Measurements from ENCODE around the gene GNAS-AS1. TPM values are rescaled to one million over a fixed set of nuclear protein-coding genes. Genes with fewer than 3 reads are reported as not detected.

The GNAS-AS1 gene
- total RNA-seq, 1 experiment from 2014 or later: not detected

DNA sequence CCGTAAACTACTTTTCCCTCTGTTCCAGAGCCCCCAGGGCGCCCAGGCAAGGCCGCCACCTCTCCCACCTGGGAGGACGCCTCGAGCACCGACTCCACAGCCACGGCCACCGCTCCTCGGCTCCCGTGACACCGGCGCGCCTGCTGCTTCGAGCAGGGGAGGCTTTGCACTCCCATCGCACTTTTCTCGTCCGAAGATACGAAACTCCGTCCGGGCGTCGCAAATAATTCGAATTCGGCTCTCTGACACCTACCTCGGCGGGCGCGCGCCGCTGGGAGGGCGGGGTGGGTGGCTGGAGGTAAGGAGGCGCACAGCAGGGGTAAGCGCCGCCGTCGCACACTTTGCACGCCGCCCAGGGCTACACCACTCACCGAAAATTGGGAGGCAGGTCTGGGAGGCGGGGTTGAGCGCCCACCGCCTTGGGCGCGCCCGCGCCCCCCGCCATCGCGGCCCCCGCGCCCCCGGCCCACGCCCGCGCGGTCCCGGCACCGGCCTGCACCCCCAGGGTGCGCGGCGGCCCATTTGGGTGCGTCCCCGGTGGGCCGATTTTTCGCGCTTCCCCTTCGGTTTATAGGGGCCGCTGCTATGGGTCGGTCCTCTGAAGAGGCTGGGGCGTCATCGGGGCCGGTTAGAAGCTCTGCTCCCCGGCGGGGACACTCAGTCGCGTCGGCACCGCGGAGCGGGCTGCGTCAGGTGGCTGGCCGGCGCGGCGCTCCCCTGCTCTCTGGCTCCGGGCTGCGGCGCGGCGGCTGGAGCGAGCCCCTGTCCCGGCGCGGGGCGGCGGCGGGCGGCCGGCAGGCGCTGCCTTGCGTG lies 38.0 kb upstream of the GNAS-AS1 start:
- peak; percentile 81 for DNase-seq (ENCODE audit: low spot score)
- in situ Hi-C loops (cut with HindIII; ENCODE audit: low sequenced_read_pairs): no loop called here

DNA sequence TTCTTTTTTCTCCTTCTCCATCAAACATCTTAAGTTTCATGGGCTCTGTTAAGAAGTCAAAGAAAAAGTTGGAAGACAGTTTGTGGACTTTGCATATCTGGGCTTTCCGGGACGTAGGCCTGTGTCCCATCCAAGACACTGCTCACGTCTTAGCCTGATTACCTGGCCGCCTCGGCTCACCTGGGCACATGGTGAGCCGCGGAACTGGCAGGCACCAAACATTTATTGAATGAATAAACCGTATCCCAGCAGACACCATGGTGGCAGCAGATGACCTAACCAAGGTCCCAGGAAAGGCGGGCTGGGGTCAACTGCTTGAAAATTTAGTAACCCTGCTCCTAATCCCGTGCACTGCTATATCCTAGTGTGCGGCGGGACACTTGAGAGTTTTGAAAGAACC lies 37.4 kb upstream of the GNAS-AS1 start:
- in situ Hi-C loops (cut with HindIII; ENCODE audit: low sequenced_read_pairs): no loop called here
- no peak for DNase-seq (ENCODE audit: low spot score)

DNA sequence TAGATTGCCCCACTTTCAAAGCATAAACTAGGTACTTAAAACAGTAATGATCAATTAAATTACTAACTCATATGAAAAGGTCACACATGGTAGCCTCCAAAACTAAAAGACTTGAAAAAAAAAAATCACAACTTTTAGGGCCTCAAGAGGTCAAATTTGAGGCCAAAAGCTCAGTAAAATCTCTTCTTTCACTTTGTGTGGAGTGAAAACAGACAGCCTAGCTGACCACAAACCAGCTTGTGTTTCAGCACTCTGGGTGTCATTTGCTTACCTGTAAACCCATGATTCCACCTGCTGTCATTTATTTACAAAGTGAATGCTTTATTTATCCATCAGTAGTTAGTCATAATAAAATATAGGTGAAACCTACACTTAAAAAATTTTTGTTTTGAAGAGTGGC lies 35.8 kb upstream of the GNAS-AS1 start:
- no peak for DNase-seq (ENCODE audit: low spot score)
- in situ Hi-C loops (cut with HindIII; ENCODE audit: low sequenced_read_pairs): no loop called here

DNA sequence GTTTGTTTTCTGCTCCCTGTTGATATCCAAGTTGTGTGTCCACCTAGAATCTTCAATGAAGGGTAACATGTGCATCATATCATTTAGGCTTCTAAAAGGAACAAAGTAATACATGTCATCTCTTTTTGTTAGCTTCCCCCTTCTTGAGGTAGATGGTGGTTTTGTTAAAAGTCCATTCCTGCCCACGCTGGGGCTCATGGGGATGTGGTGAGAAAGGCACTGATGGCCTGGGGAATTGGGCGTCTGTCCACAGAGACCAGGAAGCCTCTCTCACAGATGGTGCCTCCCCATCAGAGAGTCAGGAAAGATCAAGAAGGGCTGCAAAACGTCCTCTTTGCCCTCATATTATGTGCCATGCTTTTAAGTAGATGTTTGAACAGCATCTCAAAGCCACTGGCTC lies 34.3 kb upstream of the GNAS-AS1 start:
- no peak for DNase-seq (ENCODE audit: low spot score)
- in situ Hi-C loops (cut with HindIII; ENCODE audit: low sequenced_read_pairs): no loop called here

DNA sequence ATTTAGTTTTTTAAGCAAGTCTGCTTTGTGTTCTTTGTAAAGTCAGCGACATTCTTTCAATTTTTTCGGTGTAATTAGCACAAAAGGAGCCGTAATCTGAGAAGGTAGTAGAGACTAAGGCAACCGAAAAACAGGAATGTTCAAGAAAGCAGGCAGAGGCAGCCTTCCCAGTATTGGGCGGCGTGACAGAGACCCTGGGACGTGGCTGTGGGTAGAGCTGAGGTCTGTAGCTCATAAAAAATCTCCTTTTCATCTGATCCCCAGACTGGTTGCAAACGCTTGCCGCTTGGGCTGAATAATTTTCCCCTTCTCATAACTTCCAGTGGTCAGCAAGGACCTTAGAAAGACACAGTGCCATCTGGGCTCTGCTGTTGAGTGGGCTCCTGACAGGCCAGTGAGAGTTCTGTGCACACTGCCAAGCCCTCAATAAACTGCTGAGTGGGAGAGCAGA lies 32.6 kb upstream of the GNAS-AS1 start:
- peak; percentile 62 for DNase-seq (ENCODE audit: low spot score)
- in situ Hi-C loops (cut with HindIII; ENCODE audit: low sequenced_read_pairs): no loop called here

DNA sequence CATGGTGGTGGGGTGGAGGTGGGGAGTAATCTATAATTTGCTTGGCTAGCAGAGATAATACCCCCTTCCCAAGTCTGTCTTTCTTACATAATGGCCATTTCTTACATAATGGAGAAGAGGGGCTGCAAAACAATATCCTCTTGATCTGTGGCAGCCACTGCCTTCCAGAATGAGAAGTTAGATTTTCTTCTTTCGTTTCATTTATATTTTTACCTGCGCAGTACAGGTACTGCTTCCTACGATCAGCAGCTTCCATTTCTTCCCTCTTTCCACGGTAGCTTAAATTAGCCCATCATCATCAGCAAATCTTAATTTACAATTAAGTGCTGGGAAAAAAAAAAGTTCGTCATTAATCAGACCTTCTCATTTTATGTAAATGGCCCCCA lies 32.0 kb upstream of the GNAS-AS1 start:
- DNase-seq (ENCODE audit: low spot score): no peak
- in situ Hi-C loops (cut with HindIII; ENCODE audit: low sequenced_read_pairs): no loop called here

DNA sequence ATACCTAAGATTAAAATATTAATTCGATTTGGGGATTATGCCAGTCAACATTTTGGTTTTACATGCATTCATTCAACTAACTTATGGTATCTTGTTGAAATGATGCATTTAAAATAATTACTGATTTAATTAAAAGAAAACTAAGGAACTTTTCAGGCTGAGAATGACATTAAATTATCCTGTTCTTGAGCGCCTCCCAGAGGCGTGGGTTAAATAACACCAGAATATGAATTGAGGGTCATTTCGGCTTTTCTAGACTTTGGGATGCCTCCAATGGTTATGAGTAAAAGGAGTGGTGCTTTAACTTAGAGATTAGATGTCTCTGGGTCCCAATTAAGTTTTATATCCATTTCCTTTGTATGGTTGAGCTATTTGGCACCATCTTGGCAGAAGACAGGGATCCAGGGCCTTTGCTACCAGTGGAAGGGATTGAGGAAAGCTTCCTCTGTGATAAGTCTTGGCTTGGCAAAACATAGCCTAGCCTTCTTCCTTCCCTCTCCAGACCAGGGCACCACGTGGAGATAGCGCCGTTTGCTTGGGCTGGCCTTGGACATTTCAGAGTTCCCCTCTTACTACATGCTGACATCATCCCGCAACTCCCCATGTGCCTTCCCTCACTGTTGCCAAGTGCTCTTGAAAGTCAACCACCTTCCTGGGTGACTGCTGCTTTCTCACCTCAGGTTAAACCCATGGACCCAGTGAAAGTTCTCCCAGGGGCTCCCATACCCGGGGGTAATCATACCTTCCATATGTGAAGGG lies 30.5 kb upstream of the GNAS-AS1 start:
- in situ Hi-C loops (cut with HindIII; ENCODE audit: low sequenced_read_pairs): no loop called here
- no peak for DNase-seq (ENCODE audit: low spot score)

DNA sequence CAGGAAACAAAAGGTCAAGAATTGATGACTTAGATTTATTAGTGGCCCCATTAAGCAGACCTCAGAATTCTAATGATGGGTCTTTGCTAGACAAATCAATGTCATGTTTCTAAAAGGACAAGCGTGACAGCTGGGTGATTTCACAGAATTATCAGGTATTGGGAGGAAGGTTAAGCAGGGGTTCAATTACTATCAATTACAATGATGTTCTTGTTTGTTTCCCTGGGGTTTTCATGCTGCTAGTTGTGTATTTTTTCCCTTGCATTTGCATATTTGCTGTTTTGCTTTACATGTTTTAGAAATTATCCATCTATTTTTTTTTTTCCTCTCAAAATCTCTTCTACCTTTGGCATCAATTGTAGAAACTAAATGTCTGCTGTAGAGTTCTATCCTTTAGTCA lies 29.7 kb upstream of the GNAS-AS1 start:
- in situ Hi-C loops (cut with HindIII; ENCODE audit: low sequenced_read_pairs): no loop called here
- DNase-seq (ENCODE audit: low spot score): no peak

DNA sequence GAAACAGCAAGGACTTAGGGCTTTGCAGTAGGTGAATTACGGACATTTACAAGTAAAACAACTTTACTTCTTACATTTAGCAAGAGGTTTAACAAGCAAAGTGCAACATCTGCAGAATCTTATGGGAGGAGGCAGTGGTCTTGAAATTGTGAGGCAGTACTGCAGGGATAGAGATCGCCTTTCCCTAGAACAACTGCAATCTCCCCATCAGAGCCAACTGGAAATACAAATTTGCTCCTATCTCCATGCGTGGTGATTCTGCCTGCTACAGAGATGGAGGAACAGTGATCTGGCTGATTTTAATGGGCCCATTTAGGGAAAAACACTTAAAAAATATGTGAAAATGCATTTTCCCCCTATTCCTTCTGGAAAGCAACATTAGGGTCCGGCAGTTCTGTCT lies 27.7 kb upstream of the GNAS-AS1 start:
- no peak for DNase-seq (ENCODE audit: low spot score)
- in situ Hi-C loops (cut with HindIII; ENCODE audit: low sequenced_read_pairs): no loop called here

DNA sequence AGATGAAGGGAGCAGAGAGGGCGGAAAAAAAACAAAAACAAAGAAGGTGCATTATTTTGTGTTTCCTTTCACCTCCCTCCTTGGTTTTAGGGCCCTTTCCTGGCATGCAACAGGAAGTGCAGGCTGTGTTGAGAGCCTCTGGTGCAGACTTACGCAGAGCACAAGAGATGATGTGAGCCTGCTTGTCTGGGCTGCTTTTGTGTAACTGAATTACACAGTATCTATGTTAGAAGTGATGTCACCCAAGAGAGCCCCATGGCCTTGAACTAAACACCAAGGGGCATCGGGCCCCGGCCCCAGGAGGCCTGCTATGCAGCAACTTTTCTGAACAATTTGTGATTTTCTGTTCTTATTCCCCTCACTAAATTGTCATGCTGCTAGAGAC lies 27.3 kb upstream of the GNAS-AS1 start:
- DNase-seq (ENCODE audit: low spot score): no peak
- in situ Hi-C loops (cut with HindIII; ENCODE audit: low sequenced_read_pairs): no loop called here

DNA sequence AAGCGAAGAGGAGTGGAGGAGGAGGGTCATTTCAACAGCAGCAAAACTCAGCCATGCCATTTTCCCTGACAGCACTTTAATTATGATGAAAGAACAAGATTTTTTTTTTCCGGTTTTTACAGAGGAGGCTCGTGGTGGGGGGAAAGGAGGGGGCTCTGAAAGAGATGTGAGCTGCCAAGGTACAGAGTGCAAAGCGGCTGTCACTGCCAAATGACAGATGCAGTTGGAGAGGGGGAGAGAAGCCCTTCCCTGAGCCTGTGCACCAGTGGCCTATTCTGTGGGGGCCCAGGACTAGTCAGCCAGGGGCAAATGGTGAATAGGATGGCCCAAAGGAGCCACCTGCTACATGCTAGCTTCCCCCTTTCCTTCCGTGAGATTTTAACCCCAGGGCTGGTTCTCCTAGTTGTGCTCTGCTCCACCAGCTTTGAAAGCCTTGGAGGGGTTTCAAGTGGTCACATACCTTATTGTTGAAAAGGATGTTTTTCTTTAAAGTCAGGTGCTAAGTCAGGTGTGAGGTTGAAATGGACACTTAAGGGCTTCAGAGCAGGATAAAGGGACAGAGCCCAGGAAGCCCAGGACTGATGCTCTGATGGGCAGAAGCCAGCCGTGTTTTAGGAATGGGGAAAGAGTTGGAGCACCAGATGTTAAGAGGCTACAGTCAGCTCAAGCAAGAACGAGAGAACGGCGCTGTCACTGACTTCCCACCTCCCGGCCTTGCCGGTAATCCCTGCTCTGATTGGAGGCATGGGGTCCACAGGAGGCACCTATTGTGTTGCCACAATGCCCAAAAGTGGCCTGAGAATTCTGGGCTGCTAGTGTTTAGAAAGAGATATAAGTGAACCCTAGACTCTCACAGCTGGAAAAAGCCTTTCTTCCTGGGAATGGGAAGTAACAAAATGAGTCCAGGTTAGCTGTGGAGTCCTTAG lies 26.6 kb upstream of the GNAS-AS1 start:
- in situ Hi-C loops (cut with HindIII; ENCODE audit: low sequenced_read_pairs): no loop called here
- no peak for DNase-seq (ENCODE audit: low spot score)

DNA sequence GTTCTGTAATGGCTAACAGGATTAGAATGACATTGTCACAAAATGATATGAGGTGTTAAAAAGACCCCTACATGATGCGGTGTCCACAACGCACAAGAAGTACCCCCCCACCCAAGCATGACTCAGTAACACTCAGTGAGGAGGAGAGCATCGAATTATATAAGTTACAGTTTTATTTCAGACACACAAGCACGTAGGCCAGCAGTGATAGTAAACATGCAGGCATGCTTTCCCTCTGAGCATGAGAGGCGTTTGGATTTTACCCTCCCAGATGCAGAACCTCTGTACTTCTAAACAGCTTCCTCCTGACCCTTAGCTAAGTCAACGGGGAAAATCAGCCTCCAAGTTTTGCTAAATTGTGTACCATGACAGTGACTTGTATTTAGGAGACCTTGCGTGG lies 25.7 kb upstream of the GNAS-AS1 start:
- in situ Hi-C loops (cut with HindIII; ENCODE audit: low sequenced_read_pairs): no loop called here
- no peak for DNase-seq (ENCODE audit: low spot score)

DNA sequence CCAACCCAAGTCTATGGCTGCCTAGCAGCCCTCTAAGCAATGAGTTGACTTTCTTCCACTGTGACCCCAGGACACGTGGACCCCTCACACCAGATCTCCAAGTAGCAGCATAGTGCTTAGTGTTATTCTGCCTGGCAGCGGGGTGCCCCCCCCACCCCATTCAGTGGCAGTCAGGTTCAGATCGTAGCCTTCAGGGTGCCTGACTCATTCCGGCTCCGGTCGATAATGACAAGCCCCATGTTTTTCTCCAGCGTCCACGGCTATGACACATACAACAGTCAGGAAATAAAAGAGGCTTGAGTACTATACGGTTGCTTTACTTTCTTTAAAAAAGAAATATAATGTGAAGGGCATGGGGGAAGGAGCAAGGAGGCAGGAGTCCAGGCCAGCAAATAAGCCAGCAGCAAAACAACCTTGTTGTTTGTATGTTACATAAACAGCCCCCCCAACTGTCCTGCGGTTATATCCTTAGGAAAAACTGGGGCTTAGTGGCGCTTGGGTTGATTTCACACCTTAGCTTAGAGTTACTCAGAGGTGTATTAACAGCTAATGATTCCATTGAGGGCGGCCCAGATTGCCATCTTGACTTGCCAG lies 24.9 kb upstream of the GNAS-AS1 start:
- no peak for DNase-seq (ENCODE audit: low spot score)
- in situ Hi-C loops (cut with HindIII; ENCODE audit: low sequenced_read_pairs): no loop called here

DNA sequence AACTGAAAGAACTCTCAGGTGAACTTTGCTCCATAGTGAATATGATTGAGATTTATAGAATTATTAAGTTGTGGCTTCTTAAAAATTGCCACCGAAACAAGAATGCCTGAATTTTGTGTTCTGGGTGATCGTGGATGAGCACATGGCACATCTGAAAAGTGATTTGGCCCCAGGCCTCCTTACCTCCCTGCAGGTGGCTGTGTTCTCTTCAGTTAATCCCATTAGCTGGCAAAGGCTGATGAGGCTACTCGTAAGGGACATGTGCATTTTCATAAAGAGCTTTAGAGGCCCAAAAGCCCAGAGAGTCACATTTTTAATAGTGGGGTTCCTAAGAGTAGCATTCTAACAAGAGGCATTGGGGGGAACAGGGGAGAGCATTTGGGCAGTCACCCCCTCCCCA lies 24.4 kb upstream of the GNAS-AS1 start:
- in situ Hi-C loops (cut with HindIII; ENCODE audit: low sequenced_read_pairs): no loop called here

DNA sequence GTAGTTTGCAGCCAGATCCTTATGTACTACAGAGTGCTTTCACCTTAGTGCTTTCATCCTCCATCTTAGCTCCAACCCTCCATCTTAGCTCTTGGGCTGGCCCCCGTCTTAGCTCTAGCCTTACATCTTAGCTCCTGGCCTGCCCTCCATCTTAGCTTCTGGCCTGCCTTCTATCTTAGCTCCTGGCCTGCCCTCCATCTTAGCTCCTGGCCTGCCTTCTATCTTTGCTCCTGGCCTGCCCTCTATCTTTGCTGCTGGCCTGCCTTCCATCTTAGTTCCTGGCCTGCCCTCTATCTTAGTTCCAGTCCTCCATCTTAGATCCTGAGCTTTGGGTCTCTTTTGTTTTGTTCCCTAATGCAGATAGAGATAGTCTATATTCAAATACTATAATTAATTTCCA lies 23.8 kb upstream of the GNAS-AS1 start:
- in situ Hi-C loops (cut with HindIII; ENCODE audit: low sequenced_read_pairs): loop anchor here (25.0 kb wide), 1 partner anchor 588 kb away; no protein-coding TSS in a partner anchor
- no peak for DNase-seq (ENCODE audit: low spot score)

More for the DNA sequence above, 24.4 kb upstream of the GNAS-AS1 start:
- peak; percentile 80 for DNase-seq (ENCODE audit: low spot score)

DNA sequence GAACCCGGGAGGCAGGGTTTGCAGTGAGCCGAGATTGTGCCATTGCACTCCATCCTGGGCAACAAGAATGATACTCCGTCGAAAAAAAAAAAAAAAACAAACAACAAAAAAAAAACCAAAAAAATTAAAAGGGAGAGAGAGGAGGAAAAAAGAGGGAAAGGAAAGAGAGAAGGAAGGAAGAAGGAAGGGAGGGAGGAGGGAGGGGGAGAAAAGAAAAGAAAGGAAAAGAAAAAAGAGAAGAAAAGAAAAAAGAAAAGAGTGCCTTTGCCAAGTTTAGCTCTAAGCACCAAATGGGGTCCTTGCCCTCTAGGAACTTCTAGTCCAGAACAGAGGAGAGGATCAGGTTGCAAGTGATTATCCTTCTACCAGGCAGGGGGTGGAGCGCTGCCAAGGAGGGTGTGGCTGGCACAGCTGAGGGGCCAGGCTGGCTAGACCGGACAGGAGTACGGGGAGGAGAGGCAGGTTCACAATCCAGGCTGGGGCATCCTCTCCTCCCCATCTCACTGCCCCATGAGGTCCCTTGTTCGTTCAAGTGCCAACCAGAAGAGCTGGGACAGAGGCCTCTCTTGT lies 20.9 kb upstream of the GNAS-AS1 start:
- no peak for DNase-seq (ENCODE audit: low spot score)
- in situ Hi-C loops (cut with HindIII; ENCODE audit: low sequenced_read_pairs): loop anchor here (25.0 kb wide), 1 partner anchor 591 kb away; no protein-coding TSS in a partner anchor

DNA sequence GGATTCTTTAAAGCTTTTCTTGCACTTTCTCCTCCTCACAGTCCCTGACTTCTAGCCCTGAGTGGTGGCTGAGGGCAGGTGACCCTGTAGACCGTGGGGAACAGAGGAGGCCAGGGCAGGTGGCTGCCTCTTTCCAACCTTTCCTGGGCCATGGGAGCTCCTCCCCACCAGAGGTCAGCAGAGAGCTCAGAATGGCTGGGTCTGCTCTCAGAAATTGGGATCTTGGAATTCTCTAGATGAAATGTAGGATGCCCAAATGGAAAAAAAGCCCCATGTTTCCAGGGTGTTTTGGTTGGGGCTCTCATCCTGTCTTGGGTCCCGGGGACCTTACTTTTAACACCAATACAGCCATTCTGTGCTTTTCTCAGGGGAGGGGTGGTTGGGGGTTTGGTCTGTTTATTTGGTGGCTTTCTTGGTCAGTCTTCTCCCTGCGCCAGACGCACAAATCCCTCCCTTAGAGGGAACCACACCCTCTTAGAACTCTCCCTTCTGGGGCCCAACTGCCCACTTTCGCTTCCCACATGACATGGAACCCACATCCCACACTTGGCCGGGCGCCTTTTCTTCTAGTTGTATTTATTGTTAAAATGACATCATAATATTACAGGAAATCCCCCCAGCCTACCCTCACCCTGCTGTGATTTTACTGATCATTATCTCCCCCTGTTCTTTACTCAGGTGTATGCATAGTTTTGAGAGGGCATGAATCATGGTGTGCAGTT lies 19.8 kb upstream of the GNAS-AS1 start:
- in situ Hi-C loops (cut with HindIII; ENCODE audit: low sequenced_read_pairs): loop anchor here (25.0 kb wide), 1 partner anchor 592 kb away; no protein-coding TSS in a partner anchor
- peak; percentile 86 for DNase-seq (ENCODE audit: low spot score)

DNA sequence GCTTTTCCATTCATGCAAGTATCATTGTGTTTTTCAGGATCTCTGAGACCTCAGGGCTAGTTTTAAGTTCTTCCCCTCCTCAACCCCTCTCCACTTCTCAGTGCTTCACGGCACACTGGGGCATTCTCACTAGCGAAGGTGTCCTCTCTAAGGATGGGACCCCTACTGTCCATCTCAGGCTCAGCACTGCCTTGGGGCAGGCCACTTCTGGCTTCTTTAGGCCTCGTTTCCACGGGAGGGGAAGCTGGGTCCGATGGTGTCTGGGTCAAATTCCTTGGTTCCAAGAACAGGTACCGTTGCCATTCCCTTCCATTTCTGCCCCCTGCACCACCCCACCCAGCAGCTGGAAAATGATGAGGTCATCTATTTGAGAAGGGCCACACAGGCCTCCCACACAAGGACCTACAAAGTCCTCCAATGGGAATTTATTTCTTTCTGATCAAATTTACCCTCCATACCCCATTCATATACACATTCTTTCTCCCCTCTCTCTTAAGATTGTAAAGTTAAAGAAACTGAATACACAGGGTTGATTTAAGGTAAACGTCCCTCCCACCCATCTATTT lies 19.0 kb upstream of the GNAS-AS1 start:
- no peak for DNase-seq (ENCODE audit: low spot score)
- in situ Hi-C loops (cut with HindIII; ENCODE audit: low sequenced_read_pairs): loop anchor here (25.0 kb wide), 1 partner anchor 593 kb away; no protein-coding TSS in a partner anchor

Measured in G401 (cell line).